GM18505 (cell line): ENCODE data around the gene ANKUB1.

Experiments used
- ATAC-seq: cut with Tn5 transposase; IDR thresholded peaks from one replicate; pipeline ENCODE4 v1.9.1; 2021; ENCODE audit not compliant: unreplicated experiment
- POLR2A ChIP-seq: IDR thresholded peaks from 4 replicates; pipeline ENCODE4 v1.6.1; 2011; ENCODE audit warnings: borderline replicate concordance; ENCODE audit not compliant: insufficient read depth, insufficient read length; ENCODE audit errors: extremely low read depth

ANKUB1 gene

GRCh38 chr3:149732234-149732633, 60.1 kb downstream of the ANKUB1 start:
- TF ChIP-seq POLR2A = no peak
- ATAC-seq = no peak

- no peak for TF ChIP-seq POLR2A
- no peak for ATAC-seq
Observed at GRCh38 chr3:149727656-149728055, 64.7 kb downstream of the ANKUB1 start.

GRCh38 chr3:149726716-149727407, 65.5 kb downstream of the ANKUB1 start:
- ATAC-seq = peak; percentile 79
- no peak for TF ChIP-seq POLR2A

- no peak for ATAC-seq
- no peak for TF ChIP-seq POLR2A
Observed at GRCh38 chr3:149723781-149724180, 68.6 kb downstream of the ANKUB1 start.

GRCh38 chr3:149720918-149721317, 71.4 kb downstream of the ANKUB1 start:
- ATAC-seq = no peak
- no peak for TF ChIP-seq POLR2A

- TF ChIP-seq POLR2A = no peak
- ATAC-seq = no peak
Observed at GRCh38 chr3:149717391-149718056, 74.8 kb downstream of the ANKUB1 start.

GRCh38 chr3:149716984-149717383, 75.4 kb downstream of the ANKUB1 start:
- ATAC-seq = no peak

GRCh38 chr3:149715247-149715646, 77.1 kb downstream of the ANKUB1 start:
- ATAC-seq = no peak

More at GRCh38 chr3:149716984-149717383, 75.4 kb downstream of the ANKUB1 start:
- TF ChIP-seq POLR2A = no peak

GRCh38 chr3:149713730-149714654, 78.4 kb downstream of the ANKUB1 start:
- no peak for ATAC-seq
- no peak for TF ChIP-seq POLR2A

More at GRCh38 chr3:149715247-149715646, 77.1 kb downstream of the ANKUB1 start:
- TF ChIP-seq POLR2A = no peak
